IMR-90 (cell line): ENCODE results near the gene NKAIN1. TPM values are rescaled to one million over a fixed set of nuclear protein-coding genes. Genes with fewer than 3 reads are reported as not detected.

ENCODE experiments used
- ATAC-seq: fragments of 200-7000 bp; cut with Tn5 transposase; 2 replicates; pipeline ENCODE4 v1.9.1; 2020; ENCODE audit warnings: low read depth, mild to moderate bottlenecking, moderate library complexity
- BruUV-seq: library from RNA; stranded (reverse); fragments of 400-500 nt; replicated peaks from 2 replicates; lab custom pipeline; 2021; lab: Mats Ljungman, UMichigan
- CTCF ChIA-PET: fragments of 300-600 bp; formaldehyde crosslinking; extraction: SDS; loops from one replicate; lab custom pipeline; 2021; ENCODE audit warnings: antibody characterized with exemption; lab: Yijun Ruan, JAX
- POLR2A ChIA-PET: fragments of 300-600 bp; sonication (Branson Sonifier 250); formaldehyde crosslinking; loops from one replicate; lab custom pipeline; 2022; ENCODE audit warnings: antibody characterized with exemption; ENCODE audit not compliant: unreplicated experiment; lab: Charles Lee
- DNase-seq: peaks from one replicate; pipeline ENCODE4 v3.0.0; 2013
- H2AFZ ChIP-seq: replicated peaks from 2 replicates; pipeline ENCODE3; 2013; ENCODE audit warnings: low read length, mild to moderate bottlenecking; ENCODE audit not compliant: poor library complexity
- H2AK5ac ChIP-seq: 2 replicates; pipeline ENCODE4 v1.6.1; 2013; ENCODE audit warnings: low read depth, low read length, inconsistent platforms
- H2AK9ac ChIP-seq: replicated peaks from 2 replicates; pipeline ENCODE3; 2013; ENCODE audit warnings: mild to moderate bottlenecking, low read depth, low read length, moderate library complexity; ENCODE audit not compliant: poor library complexity
- H2BK120ac ChIP-seq: 2 replicates; pipeline ENCODE4 v1.6.1; 2013; ENCODE audit warnings: low read depth, low read length, inconsistent platforms
- H2BK15ac ChIP-seq: 3 replicates; pipeline ENCODE4 v1.6.1; 2013; ENCODE audit warnings: low read depth, low read length, inconsistent platforms
- H2BK20ac ChIP-seq: 2 replicates; pipeline ENCODE4 v1.6.1; 2013; ENCODE audit warnings: low read depth, mild to moderate bottlenecking, inconsistent platforms, low read length, moderate library complexity
- H2BK5ac ChIP-seq: 2 replicates; pipeline ENCODE4 v1.6.1; 2013; ENCODE audit warnings: mild to moderate bottlenecking, low read depth, low read length, inconsistent platforms; ENCODE audit not compliant: poor library complexity, severe bottlenecking
- H3K14ac ChIP-seq: replicated peaks from 2 replicates; pipeline ENCODE4 v1.6.1; 2013; ENCODE audit warnings: low read depth, low read length, inconsistent platforms
- H3K18ac ChIP-seq: 2 replicates; pipeline ENCODE4 v1.6.1; 2013; ENCODE audit warnings: low read depth, low read length, control low read depth
- H3K23ac ChIP-seq: 2 replicates; pipeline ENCODE4 v1.6.1; 2013; ENCODE audit warnings: low read depth, low read length, inconsistent platforms
- H3K27ac ChIP-seq: 2 replicates; pipeline ENCODE4 v1.5.1; 2013; ENCODE audit warnings: mild to moderate bottlenecking, control low read depth, low read length; ENCODE audit not compliant: insufficient read depth
- H3K27me3 ChIP-seq: 2 replicates; pipeline ENCODE4 v1.6.1; 2013; ENCODE audit warnings: low read length; ENCODE audit not compliant: control insufficient read depth, insufficient read depth
- H3K36me3 ChIP-seq: 2 replicates; pipeline ENCODE4 v1.6.1; 2013; ENCODE audit warnings: low read length, mixed read lengths; ENCODE audit not compliant: control insufficient read depth, insufficient read depth
- H3K4ac ChIP-seq: 2 replicates; pipeline ENCODE4 v1.6.1; 2013; ENCODE audit warnings: low read depth, low read length, inconsistent platforms
- H3K4me1 ChIP-seq: 2 replicates; pipeline ENCODE4 v1.6.1; 2013; ENCODE audit warnings: low read length, mixed read lengths; ENCODE audit not compliant: control insufficient read depth, insufficient read depth
- H3K4me2 ChIP-seq: 2 replicates; pipeline ENCODE4 v1.6.1; 2013; ENCODE audit warnings: low read depth, mild to moderate bottlenecking, control low read depth, low read length, moderate library complexity
- H3K4me3 ChIP-seq: 2 replicates; pipeline ENCODE4 v1.5.1; 2013; ENCODE audit warnings: low read depth, mild to moderate bottlenecking, control low read depth, low read length, moderate library complexity; ENCODE audit not compliant: insufficient read depth
- H3K56ac ChIP-seq: 2 replicates; pipeline ENCODE4 v1.6.1; 2013; ENCODE audit warnings: low read length, inconsistent platforms; ENCODE audit not compliant: insufficient read depth; ENCODE audit errors: extremely low read depth
- H3K79me1 ChIP-seq, 2 experiments: 2 replicates each; pipeline ENCODE4 v1.6.1; 2013; ENCODE audit warnings: low read length in 2 of 2, inconsistent platforms in 1 of 2, low read depth in 1 of 2
- H3K9ac ChIP-seq: 2 replicates; pipeline ENCODE4 v1.6.1; 2013; ENCODE audit warnings: low read depth, low read length, control low read depth
- H3K9me1 ChIP-seq: 2 replicates; pipeline ENCODE4 v1.6.1; 2013; ENCODE audit warnings: low read length, inconsistent platforms; ENCODE audit not compliant: insufficient read depth
- H3K9me3 ChIP-seq: 2 replicates; pipeline ENCODE4 v1.6.1; 2013; ENCODE audit warnings: low read length; ENCODE audit not compliant: control insufficient read depth, insufficient read depth
- H4K20me1 ChIP-seq: 2 replicates; pipeline ENCODE4 v1.6.1; 2013; ENCODE audit warnings: low read length, inconsistent platforms; ENCODE audit not compliant: insufficient read depth
- H4K5ac ChIP-seq: 2 replicates; pipeline ENCODE4 v1.6.1; 2013; ENCODE audit warnings: mild to moderate bottlenecking, low read depth, low read length, control low read depth
- H4K8ac ChIP-seq, 2 experiments: 2 replicates each; pipeline ENCODE4 v1.6.1; 2013; ENCODE audit warnings: low read depth in 2 of 2, low read length in 2 of 2, control low read depth in 1 of 2, inconsistent platforms in 1 of 2
- H4K91ac ChIP-seq: 2 replicates; pipeline ENCODE4 v1.6.1; 2013; ENCODE audit warnings: low read depth, low read length, inconsistent platforms; ENCODE audit not compliant: insufficient read depth
- BHLHE40 ChIP-seq: fragments of 150-350 bp; IDR thresholded peaks from 2 replicates; pipeline ENCODE4 v1.6.1; 2016; ENCODE audit warnings: mild to moderate bottlenecking, low read depth, low read length
- CHD1 ChIP-seq: IDR thresholded peaks from 2 replicates; pipeline ENCODE4 v1.6.1; 2012; ENCODE audit warnings: low read depth, low read length, improper control_type of control experiment
- FOS ChIP-seq: fragments of 150-350 bp; IDR thresholded peaks from 2 replicates; pipeline ENCODE4 v1.6.1; 2016; ENCODE audit warnings: low read depth, low read length
- MXI1 ChIP-seq: IDR thresholded peaks from 2 replicates; pipeline ENCODE4 v1.6.1; 2012; ENCODE audit warnings: low read depth, mild to moderate bottlenecking, low read length, moderate library complexity, borderline replicate concordance
- RCOR1 ChIP-seq: IDR thresholded peaks from 2 replicates; pipeline ENCODE4 v1.6.1; 2012; ENCODE audit warnings: mild to moderate bottlenecking, low read length, improper control_type of control experiment; ENCODE audit not compliant: insufficient replicate concordance
- WGBS, 2 experiments: methylation state at CpG; one replicate each; pipeline versions ENCODE4 v1.1.5 to v1.1.7; 2013; ENCODE audit warnings: missing lambda C conversion rate in 2 of 2; ENCODE audit not compliant: insufficient read length in 1 of 2; ENCODE audit errors: extremely low coverage in 2 of 2; 5-methylcytosine and 5-hydroxymethylcytosine counted together
- dilution Hi-C: fragments of 300-500 bp; cut with HindIII; formaldehyde crosslinking; loops from one replicate; pipeline ENCODE4 v1.14.3; 2018; ENCODE audit warnings: low sequenced_read_pairs; ENCODE audit not compliant: unreplicated experiment
- in situ Hi-C: fragments of 300-500 bp; cut with MboI; formaldehyde crosslinking; loops from 3 replicates; pipeline ENCODE4 v1.14.3; 2019; ENCODE audit warnings: low sequenced_read_pairs, inconsistent platforms, mixed read lengths
- intact Hi-C: fragments of 100-400 bp; cut with micrococcal nuclease; formaldehyde crosslinking; loops from 2 replicates; pipeline ENCODE4 v1.10.0; 2022
- polyA plus RNA-seq, 3 experiments: library from polyadenylated mRNA; depleted of rRNA; stranded (reverse); fragments of >200 nt; gene quantifications; 2 replicates each; pipeline ENCODE4 v1.2.3, GENCODE V29; 2012; ENCODE audit warnings: low replicate concordance in 1 of 3
- total RNA-seq: library from RNA; depleted of rRNA; stranded (reverse); fragments of >200 nt; gene quantifications from 2 replicates; pipeline ENCODE4 v1.2.3, GENCODE V29; 2012

Gene NKAIN1
- total and polyA plus RNA-seq, 2 of the 4 experiments (the other 2 are of a cell fraction): under 0.01 to 0.09 TPM

- Histone ChIP-seq H4K91ac (no peak overlapping the region), H2AFZ (no peak overlapping the region), H3K36me3 (no peaks in the 10 kb centered on the region; the same call in 1 of the 2 replicates), H3K4me3 (no peak overlapping the region), H3K4ac (no peak overlapping the region), H3K9me3 (no peaks in the 10 kb centered on the region), H3K4me2 (no peak overlapping the region), H3K27ac (no peak overlapping the region), H3K9ac (no peak overlapping the region), H4K5ac (no peak overlapping the region), H3K9me1 (peaks cover 3% of the 10 kb centered on the region; the same call in 1 of the 2 replicates), H3K27me3 (no peaks in the 10 kb centered on the region), H2BK20ac (no peak overlapping the region), H2BK15ac (no peak overlapping the region), H2AK9ac (peak overlapping the region; percentile 52), H3K14ac (no peak overlapping the region), H2BK120ac (no peak overlapping the region), H3K18ac (no peak overlapping the region), H4K20me1 (no peaks in the 10 kb centered on the region), H3K4me1 (peaks cover 6% of the 10 kb centered on the region), H3K56ac (no peak overlapping the region), H3K79me1 (peaks cover 2 to 11% of the 10 kb centered on the region in 2 experiments; a peak in 2 of 4 replicates), H2BK5ac (no peak overlapping the region), H4K8ac (no peak overlapping the region), H2AK5ac (no peak overlapping the region), H3K23ac (no peak overlapping the region)
- no peak for TF ChIP-seq FOS
- no peak for TF ChIP-seq RCOR1
- no peak for TF ChIP-seq BHLHE40
- TF ChIP-seq CHD1: no peak
- no peak for TF ChIP-seq MXI1
- intact Hi-C loops: loop anchor here (10.0 kb wide), 1 partner anchor 199 kb away; no protein-coding TSS in a partner anchor
- WGBS, 2 experiments: no CpG with 5 or more reads among the region's 3 CpGs
- dilution Hi-C loops: no loop called here
- no peak for ATAC-seq
- CTCF ChIA-PET: interaction anchor here (0.6 kb wide), 1 partner anchor 73 kb away, joined by 3 read pairs; no protein-coding TSS in a partner anchor
- in situ Hi-C loops: no loop called here
- no TSS peak for BruUV-seq
- POLR2A ChIA-PET: no interaction called here
- DNase-seq: no peak
Observed at GRCh38 chr1:31153423-31153822, 86.3 kb downstream of the NKAIN1 start.
